ENCODE measurements around the gene VOPP1.

DNA sequence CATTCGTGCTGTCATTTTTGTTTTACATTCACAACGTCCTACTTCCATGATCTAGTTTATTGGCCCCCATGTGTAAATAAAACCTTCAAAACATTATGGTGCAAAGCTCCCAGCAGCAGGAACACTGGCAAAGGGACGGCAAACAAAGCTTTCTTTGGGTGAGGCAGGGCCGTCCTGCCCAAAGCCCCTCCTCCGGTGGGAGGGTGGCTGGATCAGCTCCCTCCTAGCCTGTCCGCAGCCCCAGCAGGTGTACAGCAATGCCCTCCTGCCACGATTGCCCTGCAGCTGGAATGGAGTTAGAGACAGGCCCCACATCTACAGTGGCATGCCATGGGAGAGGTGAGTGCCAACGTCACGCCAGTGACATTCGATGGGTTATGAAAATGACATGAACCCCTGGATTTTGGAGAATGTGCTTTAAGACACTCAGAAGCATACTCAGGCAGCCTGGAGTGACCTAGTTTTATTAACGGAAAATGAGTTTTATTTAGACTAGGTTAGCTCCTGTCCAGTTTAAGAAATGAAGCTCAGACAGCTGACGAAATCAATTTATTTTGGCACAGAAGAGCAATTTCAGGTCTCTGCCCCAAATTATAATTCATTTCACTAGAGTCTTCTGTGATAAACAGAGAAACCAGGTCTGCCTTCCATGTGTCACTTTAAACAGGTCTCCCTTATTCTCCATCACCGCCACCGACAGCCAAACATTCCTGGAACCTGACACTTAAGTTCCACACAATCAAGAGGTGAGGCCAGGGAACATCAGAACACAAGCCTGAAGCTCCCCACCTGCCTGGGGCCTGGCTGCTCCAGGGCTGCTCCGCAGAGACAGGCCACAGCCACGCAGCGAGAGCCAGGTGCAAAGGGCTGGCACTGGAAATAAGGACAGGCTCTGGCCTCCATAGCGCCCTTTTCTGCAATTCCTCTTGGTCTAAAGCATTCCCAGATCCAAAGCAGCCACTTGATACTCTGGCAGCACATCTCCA, 50.1 kb downstream of the VOPP1 start:
- TF ChIP-seq TAF1 (IDR thresholded peaks at IDR 0.05; ENCODE audit: low read depth) (no peak), FOXM1 (IDR thresholded peaks at IDR 0.05; ENCODE audit: borderline replicate concordance, low read depth) (no peak), YY1 (IDR thresholded peaks at IDR 0.05; ENCODE audit: low read depth) (no peak), TEAD4 (IDR thresholded peaks at IDR 0.05) (no peak), EP300 (IDR thresholded peaks at IDR 0.05; ENCODE audit: borderline replicate concordance) (no peak)
- TF ChIP-seq, protein P1, sequence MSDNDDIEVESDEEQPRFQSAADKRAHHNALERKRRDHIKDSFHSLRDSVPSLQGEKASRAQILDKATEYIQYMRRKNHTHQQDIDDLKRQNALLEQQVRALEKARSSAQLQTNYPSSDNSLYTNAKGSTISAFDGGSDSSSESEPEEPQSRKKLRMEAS (IDR thresholded peaks at IDR 0.05) = no peak
